Nucleus accumbens (tissue), 56 donors: ENCODE data around the gene PPP1R3G.

Experiments
- DNase-seq, 56 donors: peaks; one replicate each; lab custom pipeline; 2025; lab: John Stamatoyannopoulos, UW

The PPP1R3G gene

GRCh38 chr6:5091210-5092069 lies 6.3 kb downstream of the PPP1R3G start:
- DNase-seq = no peak

- DNase-seq = peak in 3 of 56 donors; percentile 6 to 32 (median 20)
Measured at GRCh38 chr6:5093231-5094015, 8.3 kb downstream of the PPP1R3G start.

GRCh38 chr6:5094327-5094726 lies 9.2 kb downstream of the PPP1R3G start:
- no peak for DNase-seq

- no peak for DNase-seq
Measured at GRCh38 chr6:5095236-5095635, 10.1 kb downstream of the PPP1R3G start.

- DNase-seq = no peak
Measured at GRCh38 chr6:5096482-5096881, 11.3 kb downstream of the PPP1R3G start.

GRCh38 chr6:5098501-5099270 lies 13.5 kb downstream of the PPP1R3G start:
- no peak for DNase-seq

- DNase-seq = no peak
Measured at GRCh38 chr6:5099537-5099936, 14.4 kb downstream of the PPP1R3G start.

- DNase-seq = no peak
Measured at GRCh38 chr6:5100806-5101205, 15.7 kb downstream of the PPP1R3G start.

GRCh38 chr6:5102267-5102970 lies 17.3 kb downstream of the PPP1R3G start:
- DNase-seq = no peak

GRCh38 chr6:5103250-5103649 lies 18.1 kb downstream of the PPP1R3G start:
- no peak for DNase-seq

GRCh38 chr6:5104667-5105066 lies 19.5 kb downstream of the PPP1R3G start:
- no peak for DNase-seq

- no peak for DNase-seq
Measured at GRCh38 chr6:5105146-5105545, 20.0 kb downstream of the PPP1R3G start.

- DNase-seq = no peak
Measured at GRCh38 chr6:5107341-5107740, 22.2 kb downstream of the PPP1R3G start.

- peak in 7 of 56 donors; percentile 8 to 18 (median 11) for DNase-seq
Measured at GRCh38 chr6:5108068-5108467, 22.9 kb downstream of the PPP1R3G start.

- DNase-seq = no peak
Measured at GRCh38 chr6:5108536-5109150, 23.5 kb downstream of the PPP1R3G start.

GRCh38 chr6:5109436-5109835 lies 24.3 kb downstream of the PPP1R3G start:
- no peak for DNase-seq

- no peak for DNase-seq
Measured at GRCh38 chr6:5110246-5110645, 25.1 kb downstream of the PPP1R3G start.

GRCh38 chr6:5111626-5112025 lies 26.5 kb downstream of the PPP1R3G start:
- no peak for DNase-seq

- DNase-seq = peak in 12 of 56 donors; percentile 4 to 65 (median 21)
Measured at GRCh38 chr6:5112066-5112799, 27.1 kb downstream of the PPP1R3G start.
